DND-41 (cell line): ENCODE measurements around the gene MARCHF2.

Experiments used
- EZH2 ChIP-seq: IDR thresholded peaks from 3 replicates; pipeline ENCODE4 v1.6.1; 2012; ENCODE audit warnings: borderline replicate concordance, low read depth, mild to moderate bottlenecking, moderate library complexity, low read length, inconsistent platforms; ENCODE audit not compliant: severe bottlenecking
- TF ChIP-seq, protein P1 (sequence below): IDR thresholded peaks from 2 replicates; pipeline ENCODE4 v1.5.1; 2012; ENCODE audit warnings: borderline replicate concordance, low read length, moderate library complexity, mild to moderate bottlenecking; ENCODE audit not compliant: poor library complexity, severe bottlenecking; ENCODE audit errors: extremely low read depth

DNA sequence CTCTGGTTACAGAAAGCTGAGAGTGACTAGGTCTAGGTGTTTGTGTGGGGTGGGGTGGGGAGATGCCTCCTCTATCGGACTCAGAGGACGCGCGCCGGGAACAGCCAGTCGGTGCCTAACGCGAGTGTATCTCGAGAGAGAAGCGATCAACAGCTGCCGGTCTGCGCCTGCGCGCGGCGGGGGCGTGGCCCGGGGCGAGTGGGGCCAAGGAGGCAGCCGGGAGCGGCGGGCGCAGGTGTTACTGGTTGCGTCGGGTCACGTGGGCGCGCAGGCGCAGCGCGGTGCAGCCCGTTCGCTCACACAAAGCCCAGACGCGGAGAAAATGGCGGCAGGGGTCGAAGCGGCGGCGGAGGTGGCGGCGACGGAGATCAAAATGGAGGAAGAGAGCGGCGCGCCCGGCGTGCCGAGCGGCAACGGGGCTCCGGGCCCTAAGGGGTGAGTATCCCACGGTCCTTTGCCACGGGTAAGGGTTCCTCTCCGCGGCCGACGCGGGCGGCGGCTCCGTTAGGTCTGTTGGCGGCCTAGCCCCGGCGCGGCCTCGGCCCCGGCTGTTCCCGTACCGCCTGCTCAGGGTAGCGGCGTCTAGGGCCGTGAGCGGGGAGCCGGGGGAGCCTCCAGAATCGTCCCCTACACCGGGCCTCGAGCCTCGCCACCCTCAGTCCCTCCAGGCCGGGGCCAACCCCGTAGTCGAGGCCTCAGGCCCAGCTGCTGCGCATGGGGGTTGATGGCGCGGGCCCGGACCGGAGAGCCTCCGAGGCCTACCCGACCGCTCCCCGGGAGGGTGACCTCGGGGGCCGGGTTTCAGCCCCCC is 31.8 kb downstream of the MARCHF2 start, which contains the start of gene HNRNPM:
- TF ChIP-seq, protein P1, sequence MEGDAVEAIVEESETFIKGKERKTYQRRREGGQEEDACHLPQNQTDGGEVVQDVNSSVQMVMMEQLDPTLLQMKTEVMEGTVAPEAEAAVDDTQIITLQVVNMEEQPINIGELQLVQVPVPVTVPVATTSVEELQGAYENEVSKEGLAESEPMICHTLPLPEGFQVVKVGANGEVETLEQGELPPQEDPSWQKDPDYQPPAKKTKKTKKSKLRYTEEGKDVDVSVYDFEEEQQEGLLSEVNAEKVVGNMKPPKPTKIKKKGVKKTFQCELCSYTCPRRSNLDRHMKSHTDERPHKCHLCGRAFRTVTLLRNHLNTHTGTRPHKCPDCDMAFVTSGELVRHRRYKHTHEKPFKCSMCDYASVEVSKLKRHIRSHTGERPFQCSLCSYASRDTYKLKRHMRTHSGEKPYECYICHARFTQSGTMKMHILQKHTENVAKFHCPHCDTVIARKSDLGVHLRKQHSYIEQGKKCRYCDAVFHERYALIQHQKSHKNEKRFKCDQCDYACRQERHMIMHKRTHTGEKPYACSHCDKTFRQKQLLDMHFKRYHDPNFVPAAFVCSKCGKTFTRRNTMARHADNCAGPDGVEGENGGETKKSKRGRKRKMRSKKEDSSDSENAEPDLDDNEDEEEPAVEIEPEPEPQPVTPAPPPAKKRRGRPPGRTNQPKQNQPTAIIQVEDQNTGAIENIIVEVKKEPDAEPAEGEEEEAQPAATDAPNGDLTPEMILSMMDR: peak; percentile 9
- TF ChIP-seq EZH2: no peak
